A172 (cell line): Measurements from ENCODE around the gene PCGF2. TPM values are rescaled to one million over a fixed set of nuclear protein-coding genes. Genes with fewer than 3 reads are reported as not detected.
"Not testable (repeated sequence)": the region's sequence is repeated elsewhere in the genome, so short reads cannot be mapped to it uniquely, and the experiment has no call there.

Experiments
- DNase-seq: peaks from one replicate; pipeline ENCODE4 v3.0.0-alpha.2; 2015; ENCODE audit warnings: low spot score
- total RNA-seq: library from RNA; depleted of rRNA; stranded (reverse); fragments of >200 nt; shearing (Covaris generic); gene quantifications from 2 replicates; pipeline ENCODE4 v1.2.3, GENCODE V29; 2014

Gene PCGF2
- total RNA-seq, 1 experiment from 2014 or later: 8.2 TPM

GRCh38 chr17:38735161-38735997 is 12.8 kb downstream of the PCGF2 start:
- DNase-seq: peak; percentile 48

- DNase-seq: no peak
These were observed 13.9 kb downstream of the PCGF2 start for GRCh38 chr17:38733982-38734973.

- no peak for DNase-seq
These were observed 14.7 kb downstream of the PCGF2 start for GRCh38 chr17:38733282-38733981.

GRCh38 chr17:38732376-38733281 is 15.5 kb downstream of the PCGF2 start:
- no peak for DNase-seq

- no peak for DNase-seq
These were observed 16.4 kb downstream of the PCGF2 start for GRCh38 chr17:38731526-38732294.

- peak; percentile 76 for DNase-seq
These were observed 17.4 kb downstream of the PCGF2 start for GRCh38 chr17:38730526-38731379.

GRCh38 chr17:38729886-38730525 is 18.1 kb downstream of the PCGF2 start, which contains the start of gene CISD3:
Gene CISD3 (plus strand): TSS chr17:38730341. CDS start chr17:38730359, 18 bp downstream.
- DNase-seq: peak; percentile 61

GRCh38 chr17:38729368-38729885 is 18.7 kb downstream of the PCGF2 start:
- no peak for DNase-seq

GRCh38 chr17:38728290-38728831 is 19.8 kb downstream of the PCGF2 start:
- no peak for DNase-seq

GRCh38 chr17:38727736-38728135 is 20.4 kb downstream of the PCGF2 start:
- DNase-seq: no peak

- DNase-seq: not testable (repeated sequence)
These were observed 22.0 kb downstream of the PCGF2 start for GRCh38 chr17:38726145-38726544.

GRCh38 chr17:38725066-38725465 is 23.1 kb downstream of the PCGF2 start:
- DNase-seq: peak; percentile 47

- peak; percentile 84 for DNase-seq
These were observed 23.7 kb downstream of the PCGF2 start for GRCh38 chr17:38724337-38724988.

GRCh38 chr17:38721802-38722201 is 26.3 kb downstream of the PCGF2 start:
- DNase-seq: no peak

GRCh38 chr17:38720941-38721340 is 27.2 kb downstream of the PCGF2 start:
- no peak for DNase-seq

GRCh38 chr17:38719943-38720641 is 28.0 kb downstream of the PCGF2 start:
- no peak for DNase-seq
